ENCODE results near the gene GLOD5. TPM values are rescaled to one million over a fixed set of nuclear protein-coding genes. Genes with fewer than 3 reads are reported as not detected.

GLOD5 gene
- total RNA-seq, 1 experiment from 2014 or later = not detected

DNA sequence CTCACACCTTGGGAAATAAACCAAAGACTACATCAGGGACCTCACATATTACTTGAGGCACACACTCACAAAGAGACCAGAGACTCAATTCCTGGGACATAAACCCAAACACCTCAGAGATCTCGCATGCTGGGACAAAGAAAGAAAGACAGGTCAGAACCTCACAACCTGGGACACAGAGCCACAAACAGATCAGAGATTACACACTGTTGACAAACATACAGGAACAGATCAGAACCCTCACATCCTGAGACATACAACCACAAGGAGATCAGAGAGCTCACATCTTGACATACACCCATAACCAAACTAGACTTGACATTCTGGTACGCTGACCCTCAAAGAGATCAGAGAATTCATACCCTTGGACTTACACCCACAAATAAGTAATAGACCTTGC lies 47.7 kb upstream of the GLOD5 start:
- H3K9me3 Mint-ChIP-seq = peaks cover 78 to 81% of the 10 kb centered on the region in 2 experiments
- H2BK120ac ChIP-seq (ENCODE audit: low read depth, low read length, poor library complexity, severe bottlenecking) = no peak overlapping the region
- no peak overlapping the region for H2BK20ac ChIP-seq (ENCODE audit: low read depth, low read length, poor library complexity, severe bottlenecking)
- no peak overlapping the region for H3K14ac ChIP-seq (ENCODE audit: insufficient read depth, low read length)
- H4K5ac ChIP-seq (ENCODE audit: insufficient read length, low read depth, low read length) = no peak overlapping the region
- peaks cover 55% of the 10 kb centered on the region for H3K9me3 ChIP-seq (ENCODE audit: control insufficient read depth, low read depth, low read length)
- no peaks in the 10 kb centered on the region for H3K4me1 ChIP-seq (ENCODE audit: insufficient read depth, low read length)
- H2AK5ac ChIP-seq (ENCODE audit: insufficient read length, low read length) = no peak overlapping the region
- peaks cover 51% of the 10 kb centered on the region for H3K27me3 Mint-ChIP-seq (ENCODE audit: low read depth)
- no peak overlapping the region for H3K4ac ChIP-seq (ENCODE audit: low read depth, low read length)
- H3K27ac ChIP-seq (ENCODE audit: insufficient read length, low read depth, low read length) = no peak overlapping the region
- no CpG with 5 or more reads among the region's 2 CpGs for WGBS (ENCODE audit: extremely low coverage, insufficient read length, low lambda C conversion rate)
- H3K23me2 ChIP-seq (ENCODE audit: insufficient read length, low read depth, low read length, poor library complexity, severe bottlenecking) = no peaks in the 10 kb centered on the region
- no peaks in the 10 kb centered on the region for H3K79me2 ChIP-seq (ENCODE audit: insufficient read depth, low read length)
- TF ChIP-seq, protein P1, sequence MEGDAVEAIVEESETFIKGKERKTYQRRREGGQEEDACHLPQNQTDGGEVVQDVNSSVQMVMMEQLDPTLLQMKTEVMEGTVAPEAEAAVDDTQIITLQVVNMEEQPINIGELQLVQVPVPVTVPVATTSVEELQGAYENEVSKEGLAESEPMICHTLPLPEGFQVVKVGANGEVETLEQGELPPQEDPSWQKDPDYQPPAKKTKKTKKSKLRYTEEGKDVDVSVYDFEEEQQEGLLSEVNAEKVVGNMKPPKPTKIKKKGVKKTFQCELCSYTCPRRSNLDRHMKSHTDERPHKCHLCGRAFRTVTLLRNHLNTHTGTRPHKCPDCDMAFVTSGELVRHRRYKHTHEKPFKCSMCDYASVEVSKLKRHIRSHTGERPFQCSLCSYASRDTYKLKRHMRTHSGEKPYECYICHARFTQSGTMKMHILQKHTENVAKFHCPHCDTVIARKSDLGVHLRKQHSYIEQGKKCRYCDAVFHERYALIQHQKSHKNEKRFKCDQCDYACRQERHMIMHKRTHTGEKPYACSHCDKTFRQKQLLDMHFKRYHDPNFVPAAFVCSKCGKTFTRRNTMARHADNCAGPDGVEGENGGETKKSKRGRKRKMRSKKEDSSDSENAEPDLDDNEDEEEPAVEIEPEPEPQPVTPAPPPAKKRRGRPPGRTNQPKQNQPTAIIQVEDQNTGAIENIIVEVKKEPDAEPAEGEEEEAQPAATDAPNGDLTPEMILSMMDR (conservative IDR thresholded peaks at IDR 0.05) = no peak
- no peak overlapping the region for H3K23ac ChIP-seq (ENCODE audit: insufficient read length, low read depth, low read length)
- no peak overlapping the region for H2BK15ac ChIP-seq (ENCODE audit: low read depth, low read length)
- no peak for DNase-seq
- peaks cover 3 to 7% (median 5%) of the 10 kb centered on the region in 3 experiments; a peak in 6 of 7 replicates for H3K36me3 Mint-ChIP-seq (ENCODE audit: insufficient read depth in 1 of 3, low read depth in 3 of 3)
- H3K27me3 ChIP-seq (ENCODE audit: insufficient read depth, low read length) = no peaks in the 10 kb centered on the region; the same call in 1 of the 2 replicates
- no peak overlapping the region for H3T11ph ChIP-seq (ENCODE audit: low read length)
- no peak overlapping the region for H2BK12ac ChIP-seq (ENCODE audit: insufficient read length, low read depth, low read length)
- no peaks in the 10 kb centered on the region for H4K20me1 ChIP-seq (ENCODE audit: control insufficient read depth, insufficient read depth, insufficient read length)
- H3K4me1 Mint-ChIP-seq = no peaks in the 10 kb centered on the region
- no peak overlapping the region for H3K56ac ChIP-seq (ENCODE audit: insufficient read length, low read depth, low read length)
- no peak overlapping the region for H4K91ac ChIP-seq (ENCODE audit: insufficient read length, low read depth, low read length)
- no peak overlapping the region for H3K27ac Mint-ChIP-seq
- H2AFZ ChIP-seq (ENCODE audit: low read length) = no peak overlapping the region
- H3K79me1 ChIP-seq (ENCODE audit: insufficient read depth, low read depth, low read length, poor library complexity, severe bottlenecking) = no peaks in the 10 kb centered on the region
- no peak overlapping the region for H3K4me3 Mint-ChIP-seq
- no peak overlapping the region for H2BK5ac ChIP-seq (ENCODE audit: insufficient read length, low read length)
- H3K4me2 ChIP-seq (ENCODE audit: insufficient read depth, insufficient read length, low read length) = no peak overlapping the region
- no peak overlapping the region for H3K18ac ChIP-seq (ENCODE audit: insufficient read length, low read depth, low read length)
- no peak overlapping the region for H3K9ac ChIP-seq (ENCODE audit: extremely low read depth, insufficient read length, low read length)
- no peak overlapping the region for H4K8ac ChIP-seq (replicated peaks; ENCODE audit: insufficient read length, low read depth, low read length)

Data from H9 (cell line).